ENCODE data around the gene UIMC1.

UIMC1 gene

DNA sequence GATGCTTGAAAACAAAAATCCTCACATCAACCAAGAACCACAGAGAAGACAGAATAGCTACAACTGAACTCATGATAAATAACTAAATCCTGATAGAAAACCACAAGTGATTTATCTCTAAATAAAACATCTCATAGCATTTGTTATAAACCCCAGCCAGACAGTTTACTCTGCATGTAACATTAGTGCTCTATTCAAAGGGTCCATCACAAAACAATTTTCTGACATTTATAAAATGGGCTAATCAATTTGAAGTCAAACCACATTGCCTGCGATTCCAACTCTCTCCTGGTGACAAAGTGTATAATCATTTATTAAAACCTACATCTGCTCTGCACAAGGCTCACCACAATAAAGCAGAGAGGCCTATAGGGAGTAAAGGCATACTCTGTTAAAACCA, 49.8 kb downstream of the UIMC1 start:
- H2AFZ ChIP-seq (ENCODE audit: low read length): no peak overlapping the region
- no peaks in the 10 kb centered on the region for H4K20me1 ChIP-seq (ENCODE audit: insufficient read depth, low read length, poor library complexity, severe bottlenecking)
- TF ChIP-seq CTCF (conservative IDR thresholded peaks at IDR 0.05; ENCODE audit: low read length): no peak
- no peak for TF ChIP-seq EZH2phosphoT487 (IDR thresholded peaks at IDR 0.05; ENCODE audit: borderline replicate concordance)
- no peaks in the 10 kb centered on the region for H3K79me2 ChIP-seq (ENCODE audit: insufficient read depth, low read length)
- no peaks in the 10 kb centered on the region for H3K36me3 ChIP-seq (ENCODE audit: insufficient read depth, low read length)
- H3K4me2 ChIP-seq (ENCODE audit: low read depth, low read length, poor library complexity, severe bottlenecking): no peak overlapping the region
- no peaks in the 10 kb centered on the region for H3K9me2 ChIP-seq (replicated peaks; ENCODE audit: low read depth, low read length)
- H3K9ac ChIP-seq (ENCODE audit: low read depth, low read length, poor library complexity, severe bottlenecking): no peak overlapping the region
- H3K4me1 ChIP-seq (ENCODE audit: insufficient read depth, low read length, poor library complexity, severe bottlenecking): no peaks in the 10 kb centered on the region
- no peak overlapping the region for H3K4me3 ChIP-seq (ENCODE audit: low read length, poor library complexity, severe bottlenecking)
- H3F3A ChIP-seq (ENCODE audit: low read depth): no peaks in the 10 kb centered on the region
- H3K9me3 ChIP-seq (ENCODE audit: insufficient read depth, low read depth, low read length): no peaks in the 10 kb centered on the region
- no peaks in the 10 kb centered on the region for H3K27me3 ChIP-seq (ENCODE audit: insufficient read depth, low read length, poor library complexity, severe bottlenecking)

DNA sequence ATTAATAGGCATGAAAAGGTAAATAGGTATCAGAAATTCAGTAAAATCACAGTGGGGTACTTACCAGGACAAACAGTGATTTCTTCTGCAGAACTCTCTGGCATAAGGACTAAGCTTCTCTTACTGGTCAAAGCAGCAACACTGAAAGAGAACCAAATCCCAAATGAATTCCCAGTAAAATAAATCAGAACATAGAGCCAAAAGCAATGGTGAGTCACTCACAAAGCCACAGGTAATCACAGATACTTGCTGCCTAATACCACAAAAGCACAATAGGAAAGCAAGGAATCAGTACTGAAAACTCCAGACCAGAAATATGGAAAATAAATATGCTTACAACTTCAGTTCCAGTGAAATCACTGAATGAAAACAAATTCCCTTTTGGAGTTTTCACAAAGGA, 50.7 kb downstream of the UIMC1 start:
- Histone ChIP-seq H3K9ac (ENCODE audit: low read depth, low read length, poor library complexity, severe bottlenecking) (no peak overlapping the region), H2AFZ (ENCODE audit: low read length) (no peak overlapping the region), H3F3A (ENCODE audit: low read depth) (no peaks in the 10 kb centered on the region), H3K4me2 (ENCODE audit: low read depth, low read length, poor library complexity, severe bottlenecking) (no peak overlapping the region), H3K4me3 (ENCODE audit: low read length, poor library complexity, severe bottlenecking) (no peak overlapping the region), H3K27me3 (ENCODE audit: insufficient read depth, low read length, poor library complexity, severe bottlenecking) (no peaks in the 10 kb centered on the region), H3K36me3 (ENCODE audit: insufficient read depth, low read length) (peaks cover 6% of the 10 kb centered on the region; the same call in 1 of the 2 replicates), H3K79me2 (ENCODE audit: insufficient read depth, low read length) (no peaks in the 10 kb centered on the region), H3K4me1 (ENCODE audit: insufficient read depth, low read length, poor library complexity, severe bottlenecking) (no peaks in the 10 kb centered on the region), H3K9me2 (replicated peaks; ENCODE audit: low read depth, low read length) (no peaks in the 10 kb centered on the region), H4K20me1 (ENCODE audit: insufficient read depth, low read length, poor library complexity, severe bottlenecking) (no peaks in the 10 kb centered on the region), H3K9me3 (ENCODE audit: insufficient read depth, low read depth, low read length) (no peaks in the 10 kb centered on the region)
- TF ChIP-seq CTCF (conservative IDR thresholded peaks at IDR 0.05; ENCODE audit: low read length) (no peak), EZH2phosphoT487 (IDR thresholded peaks at IDR 0.05; ENCODE audit: borderline replicate concordance) (no peak)

- H3K9ac ChIP-seq (ENCODE audit: low read depth, low read length, poor library complexity, severe bottlenecking): no peak overlapping the region
- peaks cover 11% of the 10 kb centered on the region; the same call in 1 of the 2 replicates for H3K36me3 ChIP-seq (ENCODE audit: insufficient read depth, low read length)
These were observed 52.5 kb downstream of the UIMC1 start for GRCh38 chr5:176954050-176954449.

More at GRCh38 chr5:176954050-176954449, 52.5 kb downstream of the UIMC1 start:
- Histone ChIP-seq H3K4me2 (ENCODE audit: low read depth, low read length, poor library complexity, severe bottlenecking) (no peak overlapping the region), H3K27me3 (ENCODE audit: insufficient read depth, low read length, poor library complexity, severe bottlenecking) (no peaks in the 10 kb centered on the region), H4K20me1 (ENCODE audit: insufficient read depth, low read length, poor library complexity, severe bottlenecking) (no peaks in the 10 kb centered on the region), H3F3A (ENCODE audit: low read depth) (no peaks in the 10 kb centered on the region), H3K4me3 (ENCODE audit: low read length, poor library complexity, severe bottlenecking) (no peak overlapping the region), H3K9me2 (replicated peaks; ENCODE audit: low read depth, low read length) (no peaks in the 10 kb centered on the region), H2AFZ (ENCODE audit: low read length) (no peak overlapping the region), H3K79me2 (ENCODE audit: insufficient read depth, low read length) (no peaks in the 10 kb centered on the region), H3K4me1 (ENCODE audit: insufficient read depth, low read length, poor library complexity, severe bottlenecking) (no peaks in the 10 kb centered on the region), H3K9me3 (ENCODE audit: insufficient read depth, low read depth, low read length) (no peaks in the 10 kb centered on the region)
- TF ChIP-seq CTCF (conservative IDR thresholded peaks at IDR 0.05; ENCODE audit: low read length) (no peak), EZH2phosphoT487 (IDR thresholded peaks at IDR 0.05; ENCODE audit: borderline replicate concordance) (no peak)
